GM20431 (cell line): ENCODE measurements around the gene MROH9.

ENCODE experiments used
- in situ Hi-C: fragments of 300-500 bp; cut with MseI, MboI; formaldehyde crosslinking; loops from one replicate; pipeline ENCODE4 v1.15.0; 2020; ENCODE audit warnings: low sequenced_read_pairs; ENCODE audit not compliant: unreplicated experiment

Gene MROH9

DNA sequence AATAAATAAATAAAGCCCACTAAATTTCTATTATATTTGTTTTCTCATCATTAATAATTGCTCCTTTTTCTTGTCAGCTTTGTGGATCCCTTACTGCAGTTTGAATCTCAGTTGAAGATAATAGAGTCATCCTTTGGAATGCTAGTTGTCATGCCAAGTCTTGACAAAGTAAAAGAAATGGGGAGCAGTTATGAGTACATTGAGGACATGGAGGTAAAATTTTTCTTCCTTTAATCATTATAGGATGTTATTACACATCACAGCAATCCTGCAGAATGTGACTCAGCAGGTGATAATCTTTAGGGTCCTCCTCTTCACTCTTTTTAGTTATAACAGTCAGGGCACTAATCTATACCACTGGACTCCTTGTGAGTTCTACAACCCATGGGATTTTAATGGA is 24.1 kb downstream of the MROH9 start:
- in situ Hi-C loops, result no loop called here

- in situ Hi-C loops, result no loop called here
These were observed 29.2 kb downstream of the MROH9 start for GRCh38 chr1:170964506-170964905.

DNA sequence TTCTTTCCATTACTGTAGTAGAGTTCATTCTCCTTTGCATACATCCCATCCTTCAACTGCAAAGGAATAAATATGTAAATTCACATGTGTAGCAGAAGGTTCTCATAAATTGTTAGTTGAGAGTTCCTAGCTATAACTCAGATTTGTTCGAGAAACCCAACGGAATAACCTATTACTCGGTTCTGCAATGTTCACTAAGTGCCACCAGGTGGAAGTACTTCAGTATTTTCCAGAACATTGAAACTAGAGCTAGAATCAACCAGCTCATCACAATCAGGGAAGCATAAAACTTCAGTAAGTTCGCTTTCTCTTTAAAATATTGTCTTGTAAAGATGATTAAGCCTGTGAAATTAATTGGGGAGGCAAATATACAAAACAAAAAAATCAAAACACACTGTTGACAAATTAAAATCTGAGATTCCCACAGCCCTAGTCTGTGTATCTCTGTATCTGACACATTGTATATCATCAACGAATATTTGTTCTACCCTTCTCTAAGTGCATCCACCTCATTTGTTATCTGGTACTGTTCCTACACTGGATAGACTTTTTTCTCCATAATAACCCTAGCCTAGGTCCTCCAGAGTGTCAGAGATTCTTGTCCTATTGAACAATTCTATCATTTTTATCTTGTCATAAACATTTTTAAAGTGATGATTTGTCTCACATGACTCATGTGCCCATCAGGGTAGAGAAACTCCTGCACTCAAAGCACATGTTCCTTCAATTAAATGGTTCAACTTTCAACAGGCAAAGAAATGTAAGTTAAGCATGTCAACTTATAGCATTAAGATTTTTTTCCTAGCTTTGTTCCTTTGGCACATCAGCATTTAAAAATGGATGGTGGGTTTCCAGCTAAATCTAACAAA is 31.9 kb downstream of the MROH9 start:
- in situ Hi-C loops, result no loop called here

DNA sequence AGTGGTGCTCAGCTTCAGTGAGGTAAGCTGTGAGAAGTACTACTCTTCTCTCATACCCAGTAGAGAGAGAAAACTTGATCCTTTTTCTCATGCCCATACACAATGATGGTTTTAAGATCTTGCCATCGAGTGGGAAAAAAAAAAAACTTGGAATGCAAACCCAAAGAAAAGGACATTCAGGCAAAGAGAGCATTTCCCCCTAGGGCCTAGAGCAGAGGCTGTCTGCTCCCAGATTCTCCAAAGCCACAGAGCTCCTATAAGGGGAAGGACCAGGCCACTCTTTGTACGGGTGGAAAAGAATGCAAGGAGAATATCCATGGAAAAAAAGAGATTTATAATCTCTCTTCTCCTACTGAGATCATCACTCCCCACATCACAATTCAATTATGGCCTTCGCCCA is 34.9 kb downstream of the MROH9 start:
- in situ Hi-C loops, result no loop called here

DNA sequence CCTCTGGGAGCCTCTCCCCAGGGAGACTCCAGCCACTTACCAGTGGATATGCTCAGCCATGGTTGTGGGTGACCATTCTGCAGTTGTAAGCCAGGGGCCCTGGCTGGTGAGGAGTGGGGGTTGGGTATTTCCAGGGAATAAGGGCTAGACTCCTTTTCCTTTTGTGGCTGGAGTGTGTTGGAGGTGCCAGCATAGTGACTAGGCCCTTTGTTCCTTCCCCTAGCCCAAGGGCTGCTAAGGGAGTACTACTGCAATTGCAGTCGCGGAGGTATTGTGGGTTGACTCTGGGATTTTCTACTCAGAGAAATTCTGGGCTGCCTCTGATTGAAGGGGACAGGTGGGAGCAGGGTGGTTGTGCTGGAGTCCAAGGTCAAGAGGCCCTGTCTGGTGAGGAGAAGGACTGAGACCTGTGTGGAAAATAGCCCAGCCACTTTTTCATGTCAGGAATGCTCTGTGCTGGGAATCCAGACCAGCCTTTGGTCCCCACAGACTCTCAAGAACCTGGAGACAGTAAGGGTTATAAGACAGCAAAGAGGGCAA is 43.1 kb downstream of the MROH9 start:
- in situ Hi-C loops, result no loop called here

DNA sequence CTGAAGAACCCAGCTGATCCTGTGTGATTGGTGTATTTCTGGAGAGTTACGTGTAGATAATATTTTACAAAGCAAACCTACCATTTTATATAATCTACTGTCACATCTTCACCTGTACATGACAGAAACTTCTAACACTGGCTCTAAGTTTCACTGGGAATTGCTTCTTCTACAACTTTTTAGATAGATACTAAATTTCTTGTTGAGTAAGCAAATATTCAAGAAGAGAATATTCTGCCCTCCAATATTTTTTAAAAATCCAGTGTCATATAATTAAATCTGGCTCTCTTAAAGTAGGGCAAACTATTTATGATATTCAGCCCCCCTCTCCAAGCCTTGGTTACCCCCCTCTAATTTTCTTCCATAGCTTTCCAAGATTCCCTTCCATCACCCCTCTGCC is 50.1 kb downstream of the MROH9 start:
- in situ Hi-C loops, result no loop called here

DNA sequence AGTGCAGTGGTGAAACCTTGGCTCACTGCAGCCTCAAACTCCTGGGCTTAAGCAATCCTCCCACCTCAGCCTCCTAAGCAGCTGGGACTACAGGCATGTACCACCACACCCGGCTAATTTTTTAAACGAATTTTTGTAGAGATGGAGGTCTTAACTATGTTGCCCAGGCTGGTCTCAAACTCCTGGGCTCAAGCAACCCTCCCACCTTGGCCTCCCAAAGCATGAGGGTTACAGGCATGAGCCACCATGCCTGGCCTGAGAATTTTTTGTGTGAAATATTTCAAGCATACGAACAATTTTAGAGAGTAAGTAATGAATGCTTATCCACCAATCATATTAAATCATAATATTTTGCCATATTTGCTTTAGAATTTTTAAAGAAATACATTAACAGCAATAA is 51.6 kb downstream of the MROH9 start:
- in situ Hi-C loops, result no loop called here

- in situ Hi-C loops, result no loop called here
These were observed 52.1 kb downstream of the MROH9 start for GRCh38 chr1:170987424-170987823.

DNA sequence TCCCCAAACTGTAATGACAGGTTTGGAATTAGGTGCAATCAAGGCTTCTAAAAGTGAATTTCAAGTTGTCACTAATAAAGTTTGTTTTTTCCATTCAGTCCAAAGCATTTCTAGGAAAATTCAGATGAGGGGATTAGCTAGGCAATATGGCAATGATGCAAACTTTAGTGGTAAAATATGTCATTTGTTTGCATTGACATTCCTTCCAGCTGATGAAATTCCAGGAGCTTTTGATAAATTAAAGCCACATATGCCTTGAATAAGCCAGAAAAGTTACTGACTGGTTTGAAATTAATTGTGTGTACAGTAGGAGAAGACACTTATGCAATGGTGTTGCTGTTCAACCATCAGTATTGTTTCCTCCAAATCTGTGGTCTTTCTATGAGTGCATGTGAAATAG is 57.8 kb downstream of the MROH9 start:
- in situ Hi-C loops, result no loop called here

DNA sequence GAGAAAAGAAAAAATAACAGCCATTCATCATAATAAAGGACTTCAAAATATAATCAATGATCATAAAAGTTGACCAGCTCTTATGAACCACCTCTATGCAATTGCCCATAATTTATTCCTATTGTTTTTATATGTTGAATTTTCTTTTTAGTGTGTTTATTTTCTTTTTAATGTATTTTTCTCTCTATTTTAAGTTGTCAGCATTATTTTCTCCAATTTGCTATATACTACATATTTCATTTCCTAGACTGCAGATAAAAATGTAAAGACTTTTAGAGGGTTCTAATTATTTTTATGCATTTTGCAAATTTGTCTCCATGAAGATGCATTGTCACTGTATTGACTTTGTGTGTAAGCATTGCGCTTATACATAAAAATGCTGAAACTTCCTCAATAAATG is 58.4 kb downstream of the MROH9 start:
- in situ Hi-C loops, result no loop called here

GRCh38 chr1:171014880-171015279 is 79.5 kb downstream of the MROH9 start:
- in situ Hi-C loops, result no loop called here

DNA sequence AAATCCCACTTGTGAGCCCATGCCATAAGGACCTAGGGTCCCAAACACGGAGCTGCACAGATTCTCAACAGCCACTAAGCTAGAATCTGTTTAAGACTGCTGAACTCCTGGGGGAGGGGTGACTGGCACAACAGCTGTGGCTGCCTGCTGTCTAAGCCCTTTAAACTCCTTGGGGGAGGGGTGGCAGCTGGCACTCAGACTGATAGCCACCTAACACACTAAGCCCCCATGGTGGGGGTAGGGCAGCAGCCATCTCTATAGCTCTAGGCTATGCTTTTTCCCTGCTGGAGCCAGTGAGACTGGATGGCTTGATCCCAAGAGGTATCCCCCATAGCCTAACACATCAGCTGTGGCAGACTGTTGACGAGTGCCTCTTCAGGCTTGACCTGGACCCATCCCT is 82.1 kb downstream of the MROH9 start:
- in situ Hi-C loops, result no loop called here

- in situ Hi-C loops, result no loop called here
These were observed 84.6 kb downstream of the MROH9 start for GRCh38 chr1:171019971-171020370.

GRCh38 chr1:171032822-171033702 is 97.7 kb downstream of the MROH9 start:
- in situ Hi-C loops, result no loop called here

- in situ Hi-C loops, result no loop called here
These were observed 102.3 kb downstream of the MROH9 start for GRCh38 chr1:171037626-171038025.

- in situ Hi-C loops, result no loop called here
These were observed 103.0 kb downstream of the MROH9 start for GRCh38 chr1:171038284-171038683.

DNA sequence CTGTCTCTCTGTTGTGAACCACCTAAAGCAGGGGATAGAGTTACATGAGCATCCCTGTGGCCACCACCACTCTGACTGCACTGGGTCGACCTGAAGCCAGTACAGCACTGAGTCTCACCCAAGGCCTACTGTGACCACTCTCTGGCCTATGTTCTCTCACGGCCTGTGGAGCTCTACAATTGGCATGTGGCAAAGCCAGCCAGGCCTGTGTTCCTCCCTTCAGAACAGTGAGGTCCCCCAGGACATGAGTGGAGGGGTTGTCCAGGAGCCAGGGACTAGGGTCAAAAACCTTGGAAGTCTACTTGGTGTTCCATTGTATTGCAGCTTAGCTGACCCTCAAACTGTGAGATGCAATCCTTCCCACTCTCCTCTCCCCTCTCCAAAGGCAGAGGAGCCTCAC is 112.7 kb downstream of the MROH9 start:
- in situ Hi-C loops, result no loop called here

- in situ Hi-C loops, result no loop called here
These were observed 117.6 kb downstream of the MROH9 start for GRCh38 chr1:171052977-171053376.

- in situ Hi-C loops, result no loop called here
These were observed 120.8 kb downstream of the MROH9 start for GRCh38 chr1:171055966-171056643.

DNA sequence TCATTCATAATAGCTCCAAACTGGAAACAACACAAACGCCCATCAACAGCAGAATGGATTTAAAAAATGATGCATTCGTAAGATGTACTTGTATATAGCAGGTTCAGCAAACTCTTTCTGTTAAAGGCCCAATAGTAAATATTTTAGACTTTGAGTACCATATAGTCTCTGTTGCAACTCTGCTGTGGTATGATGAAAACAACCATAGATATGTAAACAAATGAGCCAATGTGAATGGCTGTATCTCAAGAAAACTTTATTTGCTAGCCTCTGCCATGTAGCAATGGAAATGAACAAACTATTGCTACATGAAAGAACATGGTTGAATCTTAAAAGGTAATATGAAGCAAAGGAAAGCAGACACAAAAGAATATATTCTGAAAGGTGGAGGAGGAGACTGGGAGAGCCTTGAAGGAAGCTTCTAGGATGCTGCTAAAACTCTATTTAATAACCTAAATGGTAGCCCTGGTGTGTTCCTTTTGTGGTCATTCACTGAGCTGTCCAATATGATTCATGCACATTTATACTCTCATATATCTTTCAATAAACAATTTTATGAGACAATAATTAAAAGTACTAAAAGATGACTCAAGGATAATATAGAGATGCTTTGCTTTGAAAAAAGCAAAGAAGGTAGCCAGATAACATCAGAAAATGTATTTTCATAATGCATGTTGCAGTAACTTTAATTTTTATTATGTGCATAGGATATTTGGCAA is 126.2 kb downstream of the MROH9 start:
- in situ Hi-C loops, result no loop called here
